ENCODE data around the gene GPRIN1.
A peak's percentile ranks its signal among the peaks of the same experiment; 100 is the strongest.
"Not testable (repeated sequence)": the region's sequence is repeated elsewhere in the genome, so short reads cannot be mapped to it uniquely, and the experiment has no call there.

GPRIN1 gene

DNA sequence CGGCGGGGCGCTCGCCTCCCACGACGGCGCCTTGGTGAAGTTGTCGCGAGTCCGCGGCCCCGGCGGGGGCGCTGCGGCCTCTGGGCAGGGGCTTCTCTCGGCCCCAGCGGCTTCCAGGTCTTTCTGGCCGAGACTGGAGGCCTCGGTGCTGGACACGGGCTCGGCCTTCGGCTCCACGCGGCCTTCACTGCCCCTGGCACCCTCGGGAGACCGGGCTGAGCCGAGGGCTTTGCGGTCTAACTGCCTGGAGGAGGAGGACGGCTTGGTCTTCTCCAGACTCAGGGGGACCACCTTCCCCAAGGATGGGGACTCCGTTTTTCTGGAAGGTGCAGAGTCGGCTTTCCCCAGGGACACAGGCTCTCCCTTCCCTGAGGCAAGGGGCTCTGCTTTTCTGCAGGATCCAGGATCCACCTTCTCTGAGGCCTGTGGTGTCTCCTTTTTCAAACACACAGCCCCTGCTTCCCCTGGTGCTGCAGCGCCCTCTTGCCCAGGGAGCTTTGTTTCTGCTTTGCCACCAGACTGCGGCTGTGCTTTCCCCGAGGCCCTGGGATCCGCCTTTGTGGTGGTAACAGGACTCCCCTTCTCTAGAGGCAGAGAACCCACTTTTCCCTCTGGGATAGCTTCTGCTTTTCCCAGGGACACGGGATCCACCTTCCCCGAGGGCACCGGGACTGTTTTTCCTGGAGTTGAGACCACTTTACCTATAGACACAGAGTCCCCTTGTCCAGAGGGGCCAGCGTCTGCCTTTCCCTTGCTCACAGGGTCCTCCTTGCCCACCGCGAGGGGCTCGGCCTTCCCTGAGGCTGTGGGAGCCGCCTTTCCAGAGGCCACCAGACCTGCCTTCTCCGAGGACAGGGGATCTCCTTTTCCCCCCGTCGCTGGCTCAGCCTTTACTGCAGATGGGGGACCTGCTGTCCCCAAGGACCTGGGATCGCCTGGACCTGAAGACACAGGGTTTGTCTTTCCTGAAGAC is 12.3 kb downstream of the GPRIN1 start:
- DNase-seq (ENCODE audit: low read depth in 2 of 3, low spot score in 1 of 3): no peak

- peak; percentile 42 to 51 (median 51) for DNase-seq (ENCODE audit: low read depth in 2 of 3, low spot score in 1 of 3)
These were observed 13.1 kb downstream of the GPRIN1 start for GRCh38 chr5:176596689-176597416.

- DNase-seq (ENCODE audit: low read depth in 2 of 3, low spot score in 1 of 3): no peak
These were observed 13.8 kb downstream of the GPRIN1 start for GRCh38 chr5:176596069-176596644.

DNA sequence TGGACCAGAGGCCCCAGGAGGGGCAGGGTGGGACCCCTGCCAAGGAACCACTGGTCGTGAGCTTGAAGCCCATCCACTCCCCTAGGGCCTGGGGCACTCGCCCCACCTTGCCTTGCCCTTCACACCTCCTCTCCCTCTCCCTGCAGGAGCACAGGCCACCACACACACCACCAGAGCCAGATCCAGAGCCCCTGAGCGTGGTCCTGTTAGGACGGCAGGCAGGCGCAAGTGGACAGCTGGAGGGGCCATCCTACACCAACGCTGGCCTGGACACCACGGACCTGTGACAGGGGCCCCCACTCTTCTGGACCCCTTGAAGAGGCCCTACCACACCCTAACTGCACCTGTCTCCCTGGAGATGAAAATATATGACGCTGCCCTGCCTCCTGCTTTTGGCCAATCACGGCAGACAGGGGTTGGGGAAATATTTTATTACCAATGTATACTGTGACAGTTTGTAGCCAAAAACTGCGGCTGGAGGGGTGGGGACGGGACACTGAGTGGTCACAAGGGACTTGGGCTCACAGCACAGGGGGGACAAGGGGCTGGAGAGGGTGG is 14.5 kb downstream of the GPRIN1 start:
- no peak for DNase-seq (ENCODE audit: low read depth in 2 of 3, low spot score in 1 of 3)

GRCh38 chr5:176594554-176594953 is 15.4 kb downstream of the GPRIN1 start:
- DNase-seq (ENCODE audit: low read depth in 2 of 3, low spot score in 1 of 3): no peak

- DNase-seq (ENCODE audit: low read depth in 2 of 3, low spot score in 1 of 3): no peak
These were observed 16.6 kb downstream of the GPRIN1 start for GRCh38 chr5:176593273-176593869.

GRCh38 chr5:176592573-176592972 is 17.4 kb downstream of the GPRIN1 start:
- DNase-seq (ENCODE audit: low read depth in 2 of 3, low spot score in 1 of 3): no peak

- DNase-seq (ENCODE audit: low read depth in 2 of 3, low spot score in 1 of 3): not testable (repeated sequence)
These were observed 18.3 kb downstream of the GPRIN1 start for GRCh38 chr5:176591667-176592066.

DNA sequence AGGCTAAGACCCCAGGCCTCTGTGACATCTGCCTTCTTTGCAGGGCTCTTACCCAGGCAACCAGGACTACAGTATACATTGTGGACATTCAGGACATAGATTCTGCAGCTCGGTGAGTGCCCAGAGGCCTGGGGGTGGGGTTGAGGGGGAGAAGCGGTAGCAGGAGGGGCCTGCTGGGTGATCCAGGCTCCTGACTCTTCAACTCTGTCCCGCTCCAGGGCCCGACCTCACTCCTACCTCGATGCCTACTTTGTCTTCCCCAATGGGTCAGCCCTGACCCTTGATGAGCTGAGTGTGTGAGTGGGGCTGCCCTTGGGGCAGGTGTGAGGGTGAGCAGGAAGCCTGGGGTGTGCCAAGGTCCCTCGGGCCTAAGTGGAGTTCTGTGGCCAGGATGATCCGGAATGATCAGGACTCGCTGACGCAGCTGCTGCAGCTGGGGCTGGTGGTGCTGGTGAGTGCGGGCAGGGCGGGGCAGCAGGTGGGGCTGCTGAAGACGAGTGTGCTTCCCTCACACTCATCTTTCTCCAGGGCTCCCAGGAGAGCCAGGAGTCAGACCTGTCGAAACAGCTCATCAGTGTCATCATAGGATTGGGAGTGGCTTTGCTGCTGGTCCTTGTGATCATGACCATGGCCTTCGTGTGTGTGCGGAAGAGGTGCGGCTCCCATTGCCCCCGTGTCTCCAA is 19.8 kb downstream of the GPRIN1 start:
- DNase-seq (ENCODE audit: low read depth in 2 of 3, low spot score in 1 of 3): no peak

GRCh38 chr5:176589039-176589769 is 20.8 kb downstream of the GPRIN1 start:
- no peak for DNase-seq (ENCODE audit: low read depth in 2 of 3, low spot score in 1 of 3)

- DNase-seq (ENCODE audit: low read depth in 2 of 3, low spot score in 1 of 3): no peak
These were observed 21.7 kb downstream of the GPRIN1 start for GRCh38 chr5:176588297-176588696.

DNA sequence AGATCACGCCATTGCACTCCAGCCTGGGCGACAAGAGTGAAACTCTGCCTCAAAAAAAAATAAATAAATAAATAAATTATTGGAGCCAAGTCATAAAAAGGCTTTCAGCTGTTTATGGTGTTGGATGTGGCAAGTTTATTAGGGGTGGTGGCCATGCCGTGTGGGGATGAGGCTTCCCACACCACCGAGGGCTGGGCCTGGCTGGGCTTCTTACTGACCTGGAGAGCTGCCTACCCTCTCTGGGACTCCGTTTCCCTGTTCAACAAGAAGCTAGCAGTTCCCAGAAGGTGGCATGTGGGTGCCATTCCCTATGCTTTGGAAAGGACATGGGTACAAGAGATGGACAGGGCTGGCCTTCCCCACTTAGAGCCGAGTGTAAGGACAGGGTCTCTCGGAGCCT is 22.6 kb downstream of the GPRIN1 start:
- DNase-seq (ENCODE audit: low read depth in 2 of 3, low spot score in 1 of 3): no peak

DNA sequence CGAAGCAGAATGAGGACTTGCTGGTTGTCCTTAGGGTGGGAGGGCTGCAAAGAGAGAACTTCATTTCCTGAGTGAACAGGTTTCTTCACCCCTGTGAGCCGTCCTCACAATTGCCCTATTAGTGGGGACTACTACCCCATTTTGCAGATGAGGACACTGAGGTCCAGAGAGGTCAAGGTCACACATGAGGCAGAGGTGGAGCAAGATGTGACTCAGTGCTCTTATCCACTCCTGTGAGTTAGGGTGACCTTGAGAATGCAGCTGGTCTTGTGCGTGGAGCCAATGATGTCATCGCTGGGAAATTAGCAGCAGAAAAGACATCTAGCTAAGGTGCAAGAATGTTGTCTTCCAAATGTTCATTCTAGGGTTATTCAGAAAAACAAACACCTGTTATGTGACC is 26.9 kb downstream of the GPRIN1 start:
- DNase-seq (ENCODE audit: low read depth in 2 of 3, low spot score in 1 of 3): no peak

- no peak for DNase-seq (ENCODE audit: low read depth in 2 of 3, low spot score in 1 of 3)
These were observed 28.6 kb downstream of the GPRIN1 start for GRCh38 chr5:176581361-176581760.

DNA sequence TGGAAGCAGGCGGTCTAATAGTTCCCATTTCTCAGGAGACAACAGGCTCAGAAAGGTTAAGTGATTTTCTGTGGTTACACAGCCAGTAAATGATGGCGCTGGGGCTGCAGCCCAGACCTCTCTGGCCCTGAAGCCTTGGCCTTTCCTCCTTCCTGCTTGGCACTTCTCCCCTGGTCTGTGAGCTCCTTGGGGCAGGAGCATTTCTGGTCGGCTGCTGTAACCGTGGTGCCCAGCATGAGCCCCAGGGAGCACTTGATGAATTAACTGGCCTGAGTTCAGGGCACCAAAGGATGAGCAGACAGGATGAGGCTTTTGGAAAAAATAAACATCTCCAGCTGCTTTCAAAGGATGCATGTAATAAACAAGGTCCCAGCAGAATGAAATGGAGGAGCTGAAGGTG is 30.6 kb downstream of the GPRIN1 start:
- DNase-seq (ENCODE audit: low read depth in 2 of 3, low spot score in 1 of 3): no peak

GRCh38 chr5:176578391-176578808 is 31.6 kb downstream of the GPRIN1 start:
- DNase-seq (ENCODE audit: low read depth in 2 of 3, low spot score in 1 of 3): peak in 1 of 3 donors; percentile 20

- no peak for DNase-seq (ENCODE audit: low read depth in 2 of 3, low spot score in 1 of 3)
These were observed 32.4 kb downstream of the GPRIN1 start for GRCh38 chr5:176577312-176578176.

DNA sequence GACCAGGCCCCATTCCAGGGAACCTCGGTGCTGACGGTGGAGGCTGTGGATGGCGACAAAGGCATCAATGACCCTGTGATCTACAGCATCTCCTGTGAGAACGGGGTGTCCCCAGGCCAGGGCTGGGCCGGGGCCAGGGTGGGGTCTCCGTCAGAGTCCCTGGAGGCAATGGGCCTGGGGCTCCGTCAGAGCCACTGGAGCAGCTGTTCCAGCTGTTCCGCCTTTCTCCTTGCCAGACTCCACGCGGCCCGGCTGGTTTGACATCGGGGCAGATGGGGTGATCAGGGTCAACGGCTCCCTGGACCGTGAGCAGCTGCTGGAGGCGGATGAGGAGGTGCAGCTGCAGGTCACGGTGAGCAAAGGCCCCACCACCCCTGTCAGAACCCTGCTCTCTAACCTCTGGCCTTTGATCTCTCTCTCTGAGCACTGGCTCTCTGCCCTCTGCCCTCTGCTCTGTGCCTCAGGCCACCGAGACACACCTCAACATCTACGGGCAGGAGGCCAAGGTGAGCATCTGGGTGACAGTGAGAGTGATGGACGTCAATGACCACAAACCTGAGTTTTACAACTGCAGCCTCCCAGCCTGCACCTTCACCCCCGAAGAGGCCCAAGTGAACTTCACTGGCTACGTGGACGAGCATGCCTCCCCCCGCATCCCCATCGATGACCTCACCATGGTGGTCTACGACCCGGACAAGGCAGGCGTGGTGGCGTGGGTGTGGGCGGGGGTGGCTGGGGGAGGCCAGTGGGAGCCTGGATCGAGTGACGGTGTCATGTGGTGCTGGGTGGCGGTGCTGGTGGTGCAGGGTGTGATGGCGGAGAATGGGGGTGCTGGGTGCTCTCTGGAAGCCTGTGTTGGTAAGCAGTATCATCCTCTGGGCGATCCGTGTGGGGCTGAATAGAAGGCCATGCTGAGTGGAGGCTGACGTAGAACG is 34.2 kb downstream of the GPRIN1 start:
- DNase-seq (ENCODE audit: low read depth in 2 of 3, low spot score in 1 of 3): no peak
